Cortex of kidney (tissue), 1 donor: ENCODE measurements around the gene TAMALIN.
"Not testable (repeated sequence)": the region's sequence is repeated elsewhere in the genome, so short reads cannot be mapped to it uniquely, and the experiment has no call there.

Experiments used
- DNase-seq: peaks from one replicate; lab custom pipeline; 2025; lab: John Stamatoyannopoulos, UW

TAMALIN gene

GRCh38 chr12:52006726-52007157, at the start of gene TAMALIN:
Gene TAMALIN (plus strand): TSS chr12:52006946. CDS start chr12:52007020, 74 bp downstream.
- DNase-seq: no peak

- DNase-seq: no peak
Measured at GRCh38 chr12:51958542-51958941, 48.2 kb upstream of the TAMALIN start.

GRCh38 chr12:51959211-51959610, 47.5 kb upstream of the TAMALIN start:
- no peak for DNase-seq

- no peak for DNase-seq
Measured at GRCh38 chr12:51959921-51960320, 46.8 kb upstream of the TAMALIN start.

GRCh38 chr12:51960488-51960887, 46.3 kb upstream of the TAMALIN start:
- no peak for DNase-seq

GRCh38 chr12:51960890-51961289, 45.9 kb upstream of the TAMALIN start:
- DNase-seq: no peak

DNA sequence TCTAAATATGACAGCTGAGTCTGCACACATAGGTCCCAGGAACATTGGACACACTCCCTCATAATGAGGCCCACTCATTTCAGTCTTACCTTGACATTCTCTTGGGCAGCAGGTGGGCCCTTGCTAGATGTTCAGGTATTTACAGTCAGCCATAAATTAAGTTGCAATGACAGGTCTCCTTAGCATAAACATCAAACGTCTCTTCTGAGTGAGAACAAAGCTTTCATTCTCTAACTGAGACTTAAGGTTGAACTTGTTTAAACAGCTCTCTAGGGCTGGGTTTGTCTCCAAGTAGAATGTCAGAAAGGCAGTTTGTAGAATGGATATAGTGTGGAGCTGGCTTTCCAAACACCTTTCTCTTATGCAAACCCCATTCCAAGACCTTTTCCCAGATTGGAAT, 44.9 kb upstream of the TAMALIN start:
- no peak for DNase-seq

GRCh38 chr12:51962737-51963136, 44.0 kb upstream of the TAMALIN start:
- DNase-seq: no peak

- DNase-seq: no peak
Measured at GRCh38 chr12:51963477-51963876, 43.3 kb upstream of the TAMALIN start.

DNA sequence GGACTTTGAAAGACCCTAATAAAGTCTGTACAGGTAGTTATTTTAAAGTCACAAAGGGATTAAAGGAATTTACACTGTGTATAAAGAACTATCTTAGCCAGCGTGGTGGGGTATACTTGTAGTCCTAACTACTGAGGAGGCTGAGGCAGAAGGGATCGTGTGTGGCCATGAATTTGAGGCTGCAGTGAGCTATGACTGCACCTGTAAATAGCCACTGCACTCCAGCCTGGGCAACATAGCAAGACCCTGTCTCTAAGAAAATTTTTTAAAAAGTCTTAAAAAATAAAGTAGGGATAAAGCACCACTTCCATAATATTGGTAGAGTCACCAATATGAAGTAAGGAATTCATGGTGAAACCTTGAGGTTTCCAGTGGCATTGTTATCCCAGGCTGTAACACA, 37.1 kb upstream of the TAMALIN start:
- no peak for DNase-seq

DNA sequence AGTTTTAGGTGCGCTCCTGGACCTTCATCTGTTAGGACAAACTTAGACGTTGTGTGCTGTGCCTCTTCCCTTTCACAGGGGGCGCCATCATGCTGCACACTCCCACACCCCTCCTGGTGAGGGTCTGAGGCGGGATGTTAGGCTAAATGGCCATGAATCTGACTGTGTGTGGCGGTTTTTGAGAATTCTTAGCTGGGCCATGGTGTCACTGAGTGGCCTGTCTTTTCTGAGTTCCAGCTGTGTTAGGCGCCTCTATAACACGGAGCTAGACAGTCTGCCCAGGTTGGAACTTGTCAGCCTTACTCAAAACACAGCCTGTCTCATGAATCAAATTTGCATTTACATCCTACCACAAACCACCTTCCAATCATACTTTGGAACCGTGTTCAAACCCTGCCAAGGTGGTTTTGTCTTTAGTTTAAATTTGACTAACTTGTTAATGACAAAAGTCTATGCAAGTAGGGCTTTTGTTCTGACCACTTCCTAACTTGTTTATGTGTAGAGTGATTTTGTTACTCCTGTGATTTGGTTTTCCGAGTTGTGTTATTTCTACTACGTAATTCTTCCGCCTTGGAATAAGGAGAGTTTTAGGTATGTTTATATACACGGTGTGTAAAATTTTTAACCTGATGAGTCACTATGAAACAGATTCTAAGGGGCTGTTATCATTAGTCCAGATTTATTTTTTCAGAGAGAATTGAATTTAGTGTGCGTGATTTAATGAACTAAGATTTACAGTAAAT, 35.7 kb upstream of the TAMALIN start:
- no peak for DNase-seq

GRCh38 chr12:51971679-51972421, 34.9 kb upstream of the TAMALIN start:
- DNase-seq: no peak

- no peak for DNase-seq
Measured at GRCh38 chr12:51972422-51972812, 34.3 kb upstream of the TAMALIN start.

DNA sequence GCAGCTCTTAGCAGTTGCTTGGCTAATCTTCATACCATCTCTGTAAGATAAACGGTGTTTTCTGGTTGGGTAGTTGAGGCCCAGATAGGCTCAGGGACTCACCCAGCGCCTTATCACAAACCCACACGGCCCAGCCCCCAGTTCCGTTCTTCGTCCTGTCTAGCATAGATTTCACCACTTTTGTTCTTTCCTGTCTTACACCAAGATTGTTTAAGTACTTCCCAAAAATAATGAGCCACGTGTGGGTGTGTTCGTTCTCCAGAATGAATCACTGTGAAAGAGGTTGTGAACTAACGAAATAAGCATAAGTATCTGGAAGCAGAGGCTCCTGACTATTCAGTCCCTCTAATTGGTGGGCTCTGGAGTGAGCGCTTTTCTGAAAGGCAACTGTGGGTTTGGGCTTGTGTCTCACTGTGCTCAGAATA, 33.9 kb upstream of the TAMALIN start:
- no peak for DNase-seq

DNA sequence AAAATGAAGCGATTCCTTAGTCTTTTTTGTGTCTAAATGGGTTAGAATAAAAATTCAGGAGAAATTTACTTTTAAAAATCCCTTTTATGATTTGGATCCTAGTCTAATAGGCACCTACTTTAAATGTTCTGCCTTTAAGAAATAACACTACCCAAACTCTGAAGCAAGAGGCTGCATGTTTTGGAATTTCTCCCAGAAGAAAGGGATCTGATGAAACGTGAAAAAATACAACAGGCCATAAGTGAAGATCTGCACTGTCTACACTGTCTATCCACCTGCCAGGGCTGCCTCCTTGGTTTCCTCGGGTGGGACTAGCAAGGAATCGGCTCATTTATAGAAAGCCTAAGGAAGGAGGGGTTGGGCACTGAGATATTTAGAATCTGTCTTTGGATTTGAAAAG, 33.2 kb upstream of the TAMALIN start:
- DNase-seq: no peak

GRCh38 chr12:51974646-51975045, 32.1 kb upstream of the TAMALIN start:
- DNase-seq: no peak

- no peak for DNase-seq
Measured at GRCh38 chr12:51975196-51975595, 31.6 kb upstream of the TAMALIN start.

GRCh38 chr12:51976376-51977160, 30.2 kb upstream of the TAMALIN start:
- no peak for DNase-seq

GRCh38 chr12:51977320-51977753, 29.4 kb upstream of the TAMALIN start:
- no peak for DNase-seq

DNA sequence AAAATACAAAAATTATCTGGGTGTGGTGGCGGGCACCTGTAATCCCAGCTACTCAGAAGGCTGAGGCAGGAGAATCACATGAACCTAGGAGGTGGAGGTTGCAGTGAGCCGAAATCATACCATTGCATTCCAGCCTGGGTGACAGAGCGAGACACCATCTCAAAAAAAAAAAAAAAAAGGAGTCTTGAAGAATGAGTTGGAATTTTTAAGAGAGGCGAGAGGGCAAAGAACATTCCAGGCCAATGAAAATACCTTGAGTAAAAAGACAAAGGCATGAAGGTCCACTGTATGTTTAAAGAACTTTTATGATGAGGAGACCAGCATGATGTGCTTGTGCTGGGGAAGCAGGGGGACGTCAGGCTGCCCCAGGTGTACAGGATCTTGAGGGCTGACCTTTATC, 27.4 kb upstream of the TAMALIN start:
- DNase-seq: not testable (repeated sequence)

DNA sequence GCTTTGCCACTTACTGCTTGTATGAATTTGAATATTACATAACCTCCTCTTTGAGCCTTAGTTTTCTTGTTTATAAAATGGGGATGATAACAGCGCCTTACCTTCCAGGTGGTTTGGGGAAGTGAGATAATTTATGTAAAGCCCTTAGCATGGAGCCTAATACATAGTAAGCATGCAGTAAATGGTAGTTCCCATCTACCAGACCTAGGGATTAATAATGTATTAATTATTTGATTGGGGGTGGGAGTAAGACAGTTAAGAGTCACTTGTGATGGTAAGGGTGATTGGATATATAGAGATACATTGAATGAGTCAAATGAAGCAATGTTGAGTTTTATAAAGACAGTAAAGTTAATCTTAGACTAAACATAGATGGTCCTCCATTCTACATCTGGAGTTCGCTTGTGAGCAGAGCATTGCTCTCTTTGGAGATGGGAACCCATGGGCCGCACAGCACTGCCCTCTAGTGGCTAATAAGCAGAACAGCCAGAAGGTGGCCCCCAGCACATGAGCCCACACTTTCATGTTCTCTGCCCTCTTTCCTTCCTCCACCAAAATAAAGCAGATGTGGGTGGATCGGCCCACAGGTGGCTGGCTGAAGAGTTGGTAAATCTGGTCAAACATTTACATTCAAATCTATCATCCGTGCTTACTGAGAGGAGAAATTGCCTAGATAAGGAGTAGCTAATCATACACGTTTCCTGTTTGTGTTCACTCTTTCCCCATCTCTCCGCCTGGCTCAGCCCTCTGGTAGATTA, 26.5 kb upstream of the TAMALIN start:
- DNase-seq: no peak

DNA sequence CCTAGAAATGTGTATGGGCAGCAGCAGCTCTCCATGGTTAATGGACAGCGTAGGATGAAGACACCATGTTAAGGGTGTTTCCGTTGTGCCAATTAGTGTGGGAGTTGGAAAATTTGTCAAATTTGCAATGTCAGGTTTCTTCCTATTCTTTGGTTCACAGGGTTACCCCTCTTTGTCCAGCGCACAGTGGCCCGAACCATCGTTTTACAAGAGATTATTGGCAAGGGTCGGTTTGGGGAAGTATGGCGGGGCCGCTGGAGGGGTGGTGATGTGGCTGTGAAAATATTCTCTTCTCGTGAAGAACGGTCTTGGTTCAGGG, 26.0 kb upstream of the TAMALIN start:
- DNase-seq: no peak
